Measurements from ENCODE around the gene VPS39.

VPS39 gene

DNA sequence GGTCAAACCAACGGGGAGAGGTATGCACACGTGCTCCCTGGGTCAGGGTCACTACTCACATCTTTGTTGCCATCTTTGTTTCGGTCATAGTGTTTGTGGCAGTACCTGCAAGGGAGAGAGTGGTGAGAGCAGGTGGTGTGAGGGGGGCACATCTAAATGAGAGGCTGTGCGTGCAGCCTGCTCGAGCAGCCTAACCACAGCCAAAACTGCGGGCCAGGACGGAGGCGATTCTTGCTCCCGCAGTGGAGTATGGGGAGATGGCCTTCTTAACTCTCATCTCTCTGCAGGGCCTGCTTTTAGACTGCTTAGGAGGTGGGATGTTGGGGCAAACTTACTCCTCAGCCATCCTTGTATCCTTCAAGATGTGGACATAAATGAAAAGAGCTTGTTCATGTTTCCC lies 44.8 kb downstream of the VPS39 start:
- H3K4me2 ChIP-seq (ENCODE audit: low read depth, low read length, poor library complexity, severe bottlenecking): no peak overlapping the region
- no peak overlapping the region for H3K9ac ChIP-seq (ENCODE audit: low read depth, low read length, poor library complexity, severe bottlenecking)
- H3K36me3 ChIP-seq (ENCODE audit: insufficient read depth, low read length): peaks cover 91% of the 10 kb centered on the region; the same call in 1 of the 2 replicates
- TF ChIP-seq, protein P1, sequence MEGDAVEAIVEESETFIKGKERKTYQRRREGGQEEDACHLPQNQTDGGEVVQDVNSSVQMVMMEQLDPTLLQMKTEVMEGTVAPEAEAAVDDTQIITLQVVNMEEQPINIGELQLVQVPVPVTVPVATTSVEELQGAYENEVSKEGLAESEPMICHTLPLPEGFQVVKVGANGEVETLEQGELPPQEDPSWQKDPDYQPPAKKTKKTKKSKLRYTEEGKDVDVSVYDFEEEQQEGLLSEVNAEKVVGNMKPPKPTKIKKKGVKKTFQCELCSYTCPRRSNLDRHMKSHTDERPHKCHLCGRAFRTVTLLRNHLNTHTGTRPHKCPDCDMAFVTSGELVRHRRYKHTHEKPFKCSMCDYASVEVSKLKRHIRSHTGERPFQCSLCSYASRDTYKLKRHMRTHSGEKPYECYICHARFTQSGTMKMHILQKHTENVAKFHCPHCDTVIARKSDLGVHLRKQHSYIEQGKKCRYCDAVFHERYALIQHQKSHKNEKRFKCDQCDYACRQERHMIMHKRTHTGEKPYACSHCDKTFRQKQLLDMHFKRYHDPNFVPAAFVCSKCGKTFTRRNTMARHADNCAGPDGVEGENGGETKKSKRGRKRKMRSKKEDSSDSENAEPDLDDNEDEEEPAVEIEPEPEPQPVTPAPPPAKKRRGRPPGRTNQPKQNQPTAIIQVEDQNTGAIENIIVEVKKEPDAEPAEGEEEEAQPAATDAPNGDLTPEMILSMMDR (conservative IDR thresholded peaks at IDR 0.05; ENCODE audit: low read length): no peak
- TF ChIP-seq EZH2phosphoT487 (IDR thresholded peaks at IDR 0.05; ENCODE audit: borderline replicate concordance): no peak
- no peaks in the 10 kb centered on the region for H3K79me2 ChIP-seq (ENCODE audit: insufficient read depth, low read length)
- H3K27me3 ChIP-seq (ENCODE audit: insufficient read depth, low read length, poor library complexity, severe bottlenecking): no peaks in the 10 kb centered on the region
- H3K4me3 ChIP-seq (ENCODE audit: low read length, poor library complexity, severe bottlenecking): no peak overlapping the region
- no peaks in the 10 kb centered on the region for H3K9me2 ChIP-seq (replicated peaks; ENCODE audit: low read depth, low read length)
- no peaks in the 10 kb centered on the region for H3F3A ChIP-seq (ENCODE audit: low read depth)
- no peaks in the 10 kb centered on the region for H3K9me3 ChIP-seq (ENCODE audit: insufficient read depth, low read depth, low read length)
- no peak overlapping the region for H2AFZ ChIP-seq (ENCODE audit: low read length)
- H4K20me1 ChIP-seq (ENCODE audit: insufficient read depth, low read length, poor library complexity, severe bottlenecking): no peaks in the 10 kb centered on the region
- no peaks in the 10 kb centered on the region for H3K4me1 ChIP-seq (ENCODE audit: insufficient read depth, low read length, poor library complexity, severe bottlenecking)

DNA sequence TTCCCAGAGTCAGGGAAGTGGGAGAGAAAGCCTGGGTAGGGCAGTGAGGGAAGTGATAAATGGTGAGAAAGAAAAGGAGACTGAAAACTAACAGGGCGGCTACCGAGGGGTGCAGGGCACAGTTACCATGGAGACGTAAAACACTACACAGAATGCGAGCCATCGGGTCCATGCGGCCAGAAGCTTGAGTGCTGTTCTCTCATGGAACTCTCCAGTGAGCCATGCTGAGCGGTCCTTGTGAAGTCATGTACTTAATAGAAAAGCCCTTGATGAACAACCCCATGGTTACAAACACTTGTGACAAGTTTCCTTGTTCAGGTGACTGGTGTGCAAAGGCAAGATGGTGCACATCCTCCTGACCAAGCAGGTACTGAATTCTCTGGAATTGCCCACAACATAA lies 48.0 kb downstream of the VPS39 start:
- H3K4me3 ChIP-seq (ENCODE audit: low read length, poor library complexity, severe bottlenecking): no peak overlapping the region
- no peak overlapping the region for H3K9ac ChIP-seq (ENCODE audit: low read depth, low read length, poor library complexity, severe bottlenecking)
- H4K20me1 ChIP-seq (ENCODE audit: insufficient read depth, low read length, poor library complexity, severe bottlenecking): no peaks in the 10 kb centered on the region
- H3F3A ChIP-seq (ENCODE audit: low read depth): no peaks in the 10 kb centered on the region
- H3K27me3 ChIP-seq (ENCODE audit: insufficient read depth, low read length, poor library complexity, severe bottlenecking): no peaks in the 10 kb centered on the region
- H3K79me2 ChIP-seq (ENCODE audit: insufficient read depth, low read length): no peaks in the 10 kb centered on the region
- no peak overlapping the region for H2AFZ ChIP-seq (ENCODE audit: low read length)
- H3K4me1 ChIP-seq (ENCODE audit: insufficient read depth, low read length, poor library complexity, severe bottlenecking): no peaks in the 10 kb centered on the region
- H3K9me2 ChIP-seq (replicated peaks; ENCODE audit: low read depth, low read length): no peaks in the 10 kb centered on the region
- H3K9me3 ChIP-seq (ENCODE audit: insufficient read depth, low read depth, low read length): no peaks in the 10 kb centered on the region
- no peak overlapping the region for H3K4me2 ChIP-seq (ENCODE audit: low read depth, low read length, poor library complexity, severe bottlenecking)
- TF ChIP-seq EZH2phosphoT487 (IDR thresholded peaks at IDR 0.05; ENCODE audit: borderline replicate concordance): no peak
- TF ChIP-seq, protein P1 (conservative IDR thresholded peaks at IDR 0.05; ENCODE audit: low read length): no peak
- H3K36me3 ChIP-seq (ENCODE audit: insufficient read depth, low read length): peaks cover 60% of the 10 kb centered on the region; the same call in 1 of the 2 replicates

DNA sequence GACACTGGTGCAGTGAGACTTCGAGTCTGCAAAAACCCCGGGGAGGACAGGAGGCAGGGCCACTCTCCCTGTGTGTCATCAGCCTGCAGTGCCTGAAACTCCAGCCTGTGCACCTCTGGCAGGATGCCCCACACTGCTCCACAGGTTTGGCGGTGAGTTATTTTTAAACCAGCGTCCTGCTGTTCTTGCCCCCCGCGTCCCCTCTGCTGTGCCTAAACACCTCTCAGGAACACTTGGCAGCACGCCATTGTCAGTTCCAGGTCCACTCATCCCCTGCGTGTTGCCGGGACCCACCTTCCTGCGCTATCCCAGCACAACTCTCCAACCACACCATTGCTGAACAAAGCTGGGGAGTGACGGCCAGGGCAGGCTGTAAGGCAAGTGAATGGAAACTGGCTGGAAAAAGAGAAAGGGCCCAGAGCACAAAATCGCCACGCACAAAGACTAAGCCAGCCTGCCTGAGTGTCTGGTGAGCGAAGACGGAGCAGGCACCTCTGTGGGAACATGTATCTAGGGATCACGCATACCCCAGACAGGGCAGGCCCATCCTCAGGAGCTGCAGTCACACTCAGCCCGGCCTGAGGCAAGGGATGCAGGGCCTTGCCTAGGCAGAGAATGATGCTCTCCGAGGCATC lies 48.6 kb downstream of the VPS39 start:
- Histone ChIP-seq H4K20me1 (ENCODE audit: insufficient read depth, low read length, poor library complexity, severe bottlenecking) (no peaks in the 10 kb centered on the region), H3K9me2 (replicated peaks; ENCODE audit: low read depth, low read length) (no peaks in the 10 kb centered on the region), H3K9me3 (ENCODE audit: insufficient read depth, low read depth, low read length) (no peaks in the 10 kb centered on the region), H2AFZ (ENCODE audit: low read length) (no peak overlapping the region), H3K79me2 (ENCODE audit: insufficient read depth, low read length) (no peaks in the 10 kb centered on the region), H3K27me3 (ENCODE audit: insufficient read depth, low read length, poor library complexity, severe bottlenecking) (no peaks in the 10 kb centered on the region), H3K4me2 (ENCODE audit: low read depth, low read length, poor library complexity, severe bottlenecking) (no peak overlapping the region), H3K4me1 (ENCODE audit: insufficient read depth, low read length, poor library complexity, severe bottlenecking) (no peaks in the 10 kb centered on the region), H3F3A (ENCODE audit: low read depth) (no peaks in the 10 kb centered on the region), H3K36me3 (ENCODE audit: insufficient read depth, low read length) (peaks cover 53% of the 10 kb centered on the region; the same call in 1 of the 2 replicates), H3K4me3 (ENCODE audit: low read length, poor library complexity, severe bottlenecking) (no peak overlapping the region), H3K9ac (ENCODE audit: low read depth, low read length, poor library complexity, severe bottlenecking) (no peak overlapping the region)
- TF ChIP-seq, protein P1 (conservative IDR thresholded peaks at IDR 0.05; ENCODE audit: low read length): no peak
- TF ChIP-seq EZH2phosphoT487 (IDR thresholded peaks at IDR 0.05; ENCODE audit: borderline replicate concordance): no peak

Data from Loucy (cell line).